Measurements from ENCODE around the gene RARS2. TPM values are rescaled to one million over a fixed set of nuclear protein-coding genes. Genes with fewer than 3 reads are reported as not detected.

RARS2 gene
- total RNA-seq, 2 experiments from 2014 or later, result 17.4 to 20.4 TPM

GRCh38 chr6:87484491-87484890 is 105.3 kb downstream of the RARS2 start:
- Mint-ChIP-seq H3K4me1 (ENCODE audit: low read depth) (peaks cover 4% of the 10 kb centered on the region), H3K36me3 (ENCODE audit: low read depth) (no peaks in the 10 kb centered on the region), H3K9me3 (no peaks in the 10 kb centered on the region), H3K27me3 (no peaks in the 10 kb centered on the region), H3K27ac (peak overlapping the region; percentile 36), H3K4me3 (no peak overlapping the region)
- DNase-seq (no peak), ATAC-seq (no peak)
- intact Hi-C loops (cut with micrococcal nuclease), result no loop called here
- no peak for TF ChIP-seq CTCF (IDR thresholded peaks at IDR 0.05)
- ChIA-PET CTCF (interaction anchor here (0.9 kb wide), 2 partner anchors 10 to 22 kb away, joined by 3 read pairs; no protein-coding TSS in a partner anchor), POLR2A (no interaction called here)

GRCh38 chr6:87483929-87484328 is 105.9 kb downstream of the RARS2 start:
- peaks cover 3% of the 10 kb centered on the region for H3K36me3 Mint-ChIP-seq (ENCODE audit: low read depth)
- no peaks in the 10 kb centered on the region for H3K9me3 Mint-ChIP-seq
- ChIA-PET POLR2A (interaction anchor here (0.7 kb wide), 1 partner anchor 9 kb away, joined by 3 read pairs; no protein-coding TSS in a partner anchor), CTCF (interaction anchor here (0.9 kb wide), 2 partner anchors 10 to 23 kb away, joined by 3 read pairs; no protein-coding TSS in a partner anchor)
- H3K4me3 Mint-ChIP-seq, result no peak overlapping the region
- peak; percentile 45 for TF ChIP-seq CTCF (IDR thresholded peaks at IDR 0.05)
- H3K4me1 Mint-ChIP-seq (ENCODE audit: low read depth), result peaks cover 4% of the 10 kb centered on the region
- intact Hi-C loops (cut with micrococcal nuclease), result no loop called here
- ATAC-seq (peak; percentile 66), DNase-seq (peak; percentile 60)
- H3K27me3 Mint-ChIP-seq, result no peaks in the 10 kb centered on the region
- H3K27ac Mint-ChIP-seq, result no peak overlapping the region

GRCh38 chr6:87482366-87482765 is 107.4 kb downstream of the RARS2 start:
- peaks cover 4% of the 10 kb centered on the region for H3K36me3 Mint-ChIP-seq (ENCODE audit: low read depth)
- ChIA-PET CTCF (no interaction called here), POLR2A (no interaction called here)
- H3K4me3 Mint-ChIP-seq, result no peak overlapping the region
- DNase-seq (no peak), ATAC-seq (no peak)
- H3K9me3 Mint-ChIP-seq, result no peaks in the 10 kb centered on the region
- no peak for TF ChIP-seq CTCF (IDR thresholded peaks at IDR 0.05)
- no peak overlapping the region for H3K27ac Mint-ChIP-seq
- H3K4me1 Mint-ChIP-seq (ENCODE audit: low read depth), result peaks cover 4% of the 10 kb centered on the region
- intact Hi-C loops (cut with micrococcal nuclease), result no loop called here
- H3K27me3 Mint-ChIP-seq, result no peaks in the 10 kb centered on the region

- no peak for ATAC-seq
- ChIA-PET CTCF (no interaction called here), POLR2A (no interaction called here)
- Mint-ChIP-seq H3K9me3 (no peaks in the 10 kb centered on the region), H3K36me3 (ENCODE audit: low read depth) (peaks cover 4% of the 10 kb centered on the region), H3K4me1 (ENCODE audit: low read depth) (peaks cover 4% of the 10 kb centered on the region), H3K27me3 (no peaks in the 10 kb centered on the region), H3K4me3 (no peak overlapping the region), H3K27ac (no peak overlapping the region)
- intact Hi-C loops (cut with micrococcal nuclease), result no loop called here
- TF ChIP-seq CTCF (IDR thresholded peaks at IDR 0.05), result no peak
- no peak for DNase-seq
Observed at GRCh38 chr6:87481931-87482330, 107.9 kb downstream of the RARS2 start.

GRCh38 chr6:87473419-87473903 is 116.3 kb downstream of the RARS2 start:
- TF ChIP-seq CTCF (IDR thresholded peaks at IDR 0.05), result no peak
- intact Hi-C loops (cut with micrococcal nuclease), result loop anchor here (2.0 to 10.0 kb wide), 3 partner anchors 65 to 319 kb away; partner anchors contain the start of gene ZNF292
- no peaks in the 10 kb centered on the region for H3K36me3 Mint-ChIP-seq (ENCODE audit: low read depth)
- H3K9me3 Mint-ChIP-seq, result no peaks in the 10 kb centered on the region
- peak overlapping the region; percentile 82 for H3K4me3 Mint-ChIP-seq
- peaks cover under 1% of the 10 kb centered on the region for H3K27me3 Mint-ChIP-seq
- ChIA-PET CTCF (no interaction called here), POLR2A (interaction anchor here (1.0 to 2.4 kb wide), 2 partner anchors 24 to 229 kb away, joined by 4 to 9 read pairs; partner anchors contain the start of gene AKIRIN2)
- H3K27ac Mint-ChIP-seq, result peak overlapping the region; percentile 95
- peak; percentile 74 for ATAC-seq
- peak; percentile 74 for DNase-seq
- peaks cover 18% of the 10 kb centered on the region for H3K4me1 Mint-ChIP-seq (ENCODE audit: low read depth)
